NCI-H2081 treated with DMSO at 0.1 percent for 48 hours (cell line): ENCODE data around the gene RBL2.
A peak's percentile ranks its signal among the peaks of the same experiment; 100 is the strongest.
"Not testable (repeated sequence)": the region's sequence is repeated elsewhere in the genome, so short reads cannot be mapped to it uniquely, and the experiment has no call there.

ENCODE experiments used
- DNase-seq: peaks from one replicate; lab custom pipeline; 2025; lab: John Stamatoyannopoulos, UW

RBL2 gene

DNA sequence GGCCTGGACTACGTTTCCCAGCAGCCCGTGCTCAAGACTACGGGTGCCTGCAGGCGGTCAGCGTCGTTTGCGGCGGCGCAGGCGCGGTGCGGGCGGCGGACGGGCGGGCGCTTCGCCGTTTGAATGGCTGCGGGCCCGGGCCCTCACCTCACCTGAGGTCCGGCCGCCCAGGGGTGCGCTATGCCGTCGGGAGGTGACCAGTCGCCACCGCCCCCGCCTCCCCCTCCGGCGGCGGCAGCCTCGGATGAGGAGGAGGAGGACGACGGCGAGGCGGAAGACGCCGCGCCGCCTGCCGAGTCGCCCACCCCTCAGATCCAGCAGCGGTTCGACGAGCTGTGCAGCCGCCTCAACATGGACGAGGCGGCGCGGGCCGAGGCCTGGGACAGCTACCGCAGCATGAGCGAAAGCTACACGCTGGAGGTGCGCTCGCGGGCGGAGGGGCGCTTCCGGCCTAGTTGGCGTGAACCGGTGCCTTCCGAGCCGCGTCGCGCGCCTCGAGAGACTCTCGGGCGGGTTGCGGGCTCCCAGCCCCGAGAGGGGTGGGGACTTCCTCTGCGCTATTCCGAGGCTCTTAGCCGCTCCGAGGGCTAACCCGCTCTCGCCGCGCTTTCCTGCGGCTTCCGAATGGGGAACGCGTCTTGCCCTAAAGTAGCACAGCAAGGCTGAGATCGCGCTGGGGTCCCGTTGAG, at the start of gene RBL2:
TSS of gene RBL2 (plus strand) at position 95 of the 689 bp plus-strand sequence. CDS start at position 181, 86 bp downstream.
- DNase-seq: no peak

DNA sequence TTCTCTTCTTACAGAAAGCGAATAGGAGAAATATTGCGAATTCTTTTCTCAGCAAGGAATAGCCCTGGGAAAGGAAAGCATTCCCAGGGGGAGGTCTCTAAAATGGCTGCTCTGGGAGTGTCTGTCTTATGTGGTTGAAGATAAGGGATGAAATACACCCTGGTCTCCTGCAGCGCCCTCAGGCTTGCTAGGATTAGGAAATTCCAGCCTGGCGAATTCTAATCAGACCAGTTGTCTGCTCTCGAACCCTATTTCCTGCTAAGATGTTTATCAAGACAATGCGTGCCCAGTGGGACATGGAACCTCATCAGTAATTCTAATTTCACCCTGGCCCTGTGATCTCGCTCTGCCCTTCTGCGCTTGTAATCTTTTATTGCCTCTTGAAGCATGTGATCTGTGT, 49.7 kb upstream of the RBL2 start:
- not testable (repeated sequence) for DNase-seq

GRCh38 chr16:53404959-53405358, 29.3 kb upstream of the RBL2 start:
- no peak for DNase-seq

DNA sequence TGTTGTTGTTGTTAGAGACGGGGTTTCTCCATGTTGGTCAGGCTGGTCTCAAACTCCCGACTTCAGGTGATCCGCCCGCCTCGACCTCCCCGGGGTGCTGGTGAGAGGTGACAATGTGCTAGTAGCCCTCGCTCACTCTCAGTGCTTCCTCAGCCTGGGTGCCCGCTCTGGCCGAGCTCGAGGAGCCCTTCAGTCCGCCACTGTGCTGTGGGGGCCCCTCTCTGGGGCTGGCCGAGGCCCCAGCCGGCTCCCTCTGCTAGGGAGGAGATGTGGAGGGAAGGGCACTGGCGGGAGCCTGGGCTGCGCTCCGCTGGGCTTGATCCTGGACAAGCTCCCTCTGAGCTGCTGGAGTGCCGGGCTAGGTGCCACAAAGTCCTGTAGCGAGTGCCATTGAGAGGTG, 21.7 kb upstream of the RBL2 start:
- no peak for DNase-seq

GRCh38 chr16:53413864-53414263, 20.4 kb upstream of the RBL2 start:
- DNase-seq: no peak

DNA sequence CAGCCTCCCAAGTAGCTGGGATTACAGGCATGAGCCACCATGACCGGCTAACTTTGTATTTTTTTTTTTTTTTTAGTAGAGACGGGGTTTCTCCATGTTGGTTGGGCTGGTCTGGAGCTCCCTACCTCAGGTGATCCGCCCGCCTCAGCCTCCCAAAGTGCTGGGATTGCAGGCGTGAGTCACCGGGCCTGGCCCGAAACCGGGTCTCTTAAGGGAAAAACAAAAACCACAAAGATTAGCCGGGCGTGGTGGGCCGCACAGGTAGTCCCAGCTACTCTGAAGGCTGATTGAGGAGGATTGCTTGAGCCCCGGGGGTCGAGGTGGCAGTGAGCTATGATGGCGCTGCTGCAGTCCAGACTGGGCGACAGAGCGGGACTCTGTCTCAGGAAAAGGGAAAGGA, 19.9 kb upstream of the RBL2 start:
- DNase-seq: no peak

DNA sequence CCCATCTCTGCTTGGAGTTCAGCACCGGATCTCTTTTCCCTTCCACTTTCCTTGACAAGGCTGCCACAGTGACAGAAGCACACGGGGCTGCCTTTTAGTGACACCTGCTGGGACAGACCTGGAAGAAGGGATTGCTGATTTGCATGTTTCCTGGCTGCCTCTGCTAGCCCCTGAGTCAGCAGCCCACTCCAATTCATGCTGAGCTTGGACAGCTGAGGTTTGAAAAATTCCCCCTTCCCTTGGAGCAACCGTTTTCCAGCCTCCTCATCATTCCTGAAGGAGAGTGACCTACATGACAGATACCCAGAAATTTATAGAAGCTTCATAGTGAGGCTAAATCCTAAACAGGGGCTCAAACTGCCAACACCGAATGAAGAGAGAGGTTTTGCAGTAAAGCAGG, 18.8 kb upstream of the RBL2 start:
- no peak for DNase-seq

DNA sequence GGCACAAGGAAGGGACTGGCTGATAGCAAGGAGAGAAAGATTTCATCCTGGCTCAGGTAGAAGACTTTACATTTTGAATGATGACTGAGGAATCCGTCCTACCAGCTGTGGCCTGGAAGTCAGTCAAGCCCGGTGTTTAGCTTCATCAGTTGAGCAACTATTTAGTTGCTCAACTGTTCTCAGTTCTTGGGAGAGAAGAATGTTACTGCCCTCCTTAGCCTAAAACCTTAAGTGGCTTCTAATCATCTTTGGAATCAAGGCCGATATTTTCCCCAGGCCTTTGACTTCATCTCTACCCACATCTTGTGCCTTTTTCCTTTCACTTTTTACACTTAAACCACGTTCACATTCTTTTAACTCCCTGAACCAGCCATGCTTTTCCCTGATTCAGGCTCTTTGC, 17.3 kb upstream of the RBL2 start:
- no peak for DNase-seq

- DNase-seq: no peak
These were observed 16.3 kb upstream of the RBL2 start for GRCh38 chr16:53417976-53418375.

DNA sequence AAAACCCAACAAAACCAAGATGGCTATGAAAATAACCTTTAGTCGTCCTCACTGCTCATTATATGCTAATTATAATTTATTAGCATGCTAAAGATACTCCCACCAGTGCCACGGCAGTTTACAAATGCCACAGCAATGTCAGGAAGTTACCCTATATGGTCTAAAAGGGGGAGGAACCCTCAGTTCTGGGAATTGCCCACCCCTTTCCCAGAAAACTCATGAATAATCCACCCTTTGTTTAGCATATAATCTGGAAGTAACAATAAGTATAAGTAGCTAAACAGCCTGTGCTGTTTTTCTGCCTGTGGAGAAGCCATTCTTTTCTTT, 14.9 kb upstream of the RBL2 start:
- not testable (repeated sequence) for DNase-seq

DNA sequence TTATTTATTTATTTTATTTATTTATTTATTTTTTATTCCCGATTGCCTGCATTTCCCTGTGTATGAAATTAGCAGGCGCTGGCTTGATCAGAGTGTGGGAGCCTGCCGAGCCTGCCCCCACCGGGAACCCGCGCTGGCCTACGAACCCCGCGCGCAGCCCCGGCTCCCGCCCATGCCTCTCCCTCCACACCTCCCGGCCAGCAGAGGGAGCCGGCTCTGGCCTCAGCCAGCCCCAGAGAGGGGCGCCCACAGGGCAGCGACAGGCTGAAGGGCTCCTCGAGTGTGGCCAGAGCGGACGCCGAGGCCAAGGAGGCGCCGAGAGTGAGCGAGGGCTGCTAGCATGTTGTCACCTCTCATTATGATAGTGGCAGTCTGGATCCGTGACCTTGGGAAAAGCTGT, 13.0 kb upstream of the RBL2 start:
- DNase-seq: no peak

- not testable (repeated sequence) for DNase-seq
These were observed 10.3 kb upstream of the RBL2 start for GRCh38 chr16:53423968-53424367.

- DNase-seq: no peak
These were observed 5.6 kb upstream of the RBL2 start for GRCh38 chr16:53428681-53429080.

GRCh38 chr16:53429221-53429943, 4.9 kb upstream of the RBL2 start:
- DNase-seq: no peak

DNA sequence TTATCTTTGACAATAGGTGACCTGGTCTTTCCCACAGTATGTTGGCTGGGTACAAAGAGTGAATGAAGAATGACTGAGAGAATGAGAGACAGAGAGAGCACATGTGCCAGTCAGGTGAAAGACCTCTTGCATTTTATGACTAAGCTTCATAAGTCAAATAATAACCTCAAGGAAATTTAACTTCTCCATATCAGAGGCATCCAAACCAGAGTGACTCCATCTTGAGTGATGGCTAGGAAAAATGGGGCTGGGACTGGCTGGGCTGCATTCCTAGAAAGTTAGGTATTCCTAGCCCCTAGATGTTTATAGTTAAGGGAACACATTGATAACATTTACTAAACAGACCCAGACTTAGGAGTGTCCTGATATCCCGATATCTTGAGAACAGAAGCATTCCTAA, 3.9 kb upstream of the RBL2 start:
- no peak for DNase-seq

DNA sequence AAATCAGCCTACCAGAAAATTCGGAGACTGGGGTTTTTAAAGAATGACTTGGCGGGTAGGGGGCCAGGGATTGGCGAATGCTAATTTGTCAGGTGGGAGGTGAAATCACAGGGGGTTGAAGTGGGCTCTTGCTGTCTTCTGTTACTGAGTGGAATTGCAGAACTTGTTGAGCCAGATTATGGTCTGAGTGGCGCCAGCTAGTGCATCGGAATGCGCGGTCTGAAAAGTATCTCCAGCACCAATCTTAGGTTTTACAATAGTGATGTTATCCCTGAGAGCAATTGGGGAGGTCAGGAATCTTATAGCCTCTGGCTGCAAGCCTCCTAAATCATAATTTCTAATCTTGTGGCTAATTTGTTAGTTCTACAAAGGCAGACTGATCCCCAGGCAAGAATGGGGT, 762 bp upstream of the RBL2 start:
- DNase-seq: no peak

- DNase-seq: no peak
These were observed 318 bp upstream of the RBL2 start for GRCh38 chr16:53433930-53434376.

GRCh38 chr16:53435066-53435688, 906 bp downstream of the RBL2 start:
- peak; percentile 25 for DNase-seq

DNA sequence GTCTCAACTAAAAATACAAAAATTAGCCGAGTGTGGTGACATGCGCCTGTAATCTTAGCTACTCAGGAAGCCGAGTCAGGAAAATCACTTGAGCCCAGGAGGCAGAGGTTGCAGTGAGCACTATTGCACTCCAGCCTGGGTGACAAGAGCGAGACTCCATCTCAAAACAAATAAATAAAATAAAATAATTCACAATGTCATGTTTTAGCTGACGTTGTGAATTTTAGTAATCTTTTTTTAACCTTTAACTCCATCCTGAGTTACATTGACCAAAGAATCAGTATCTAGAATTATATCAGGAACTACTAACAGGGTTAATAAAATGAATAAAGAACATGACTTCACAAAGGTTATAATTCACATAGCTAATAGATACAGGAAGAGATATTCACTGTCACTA, 5.9 kb downstream of the RBL2 start:
- DNase-seq: no peak

GRCh38 chr16:53445534-53445933, 11.3 kb downstream of the RBL2 start:
- DNase-seq: no peak

GRCh38 chr16:53446090-53446489, 11.8 kb downstream of the RBL2 start:
- DNase-seq: no peak

DNA sequence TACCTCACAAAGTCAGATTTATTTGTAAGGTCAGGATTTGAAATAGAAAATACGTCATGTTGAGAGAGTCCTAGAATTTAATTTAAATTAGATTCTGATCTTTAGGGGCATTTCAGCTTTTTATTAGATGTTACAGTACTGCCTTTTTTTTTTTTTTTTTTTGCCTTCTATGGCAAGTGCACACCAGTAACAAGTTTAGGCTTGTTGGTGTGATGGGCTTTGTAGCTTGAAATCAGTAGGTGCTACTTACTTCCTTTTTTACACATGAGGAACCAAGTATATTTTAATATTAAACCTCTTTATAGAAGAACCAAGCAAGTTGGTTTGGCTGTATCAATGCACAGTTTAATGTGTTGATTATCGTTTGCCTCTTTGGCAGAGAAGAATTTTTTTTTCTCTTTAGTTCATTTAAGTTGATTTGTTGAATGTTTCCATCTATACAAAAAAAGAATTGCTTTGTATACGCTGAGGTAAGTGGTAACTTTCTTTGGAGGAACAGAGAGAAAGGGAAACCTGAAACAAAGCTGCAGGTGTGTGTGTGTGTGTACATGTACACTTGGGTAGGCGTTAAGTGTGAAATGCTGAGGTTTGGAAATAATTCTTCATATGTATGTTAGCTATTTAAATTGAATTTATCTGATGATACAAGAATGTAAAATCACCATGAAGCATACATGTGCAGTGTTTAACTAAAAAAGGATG, 15.7 kb downstream of the RBL2 start:
- no peak for DNase-seq

DNA sequence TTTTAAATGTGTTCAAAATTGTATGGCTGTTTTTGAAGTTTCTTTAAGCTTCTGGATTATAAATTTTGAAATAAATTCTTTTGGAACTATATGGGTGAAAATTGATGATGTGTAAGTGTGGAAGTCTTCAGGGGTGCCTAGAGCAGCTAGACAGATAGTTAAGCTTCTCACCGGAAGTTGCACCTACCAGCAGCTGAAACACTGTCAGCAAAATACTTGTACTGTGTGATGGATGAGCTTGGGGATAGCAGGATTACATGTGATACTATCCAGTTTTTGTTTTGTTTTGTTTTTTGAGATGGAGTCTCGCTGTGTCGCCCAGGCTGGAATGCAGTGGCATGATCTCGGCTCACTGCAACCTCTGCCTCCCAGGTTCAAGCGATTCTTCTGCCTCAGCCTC, 19.7 kb downstream of the RBL2 start:
- DNase-seq: no peak
